Right lobe of liver (tissue), 6 donors: ENCODE measurements around the gene PIGV. TPM values are rescaled to one million over a fixed set of nuclear protein-coding genes. Genes with fewer than 3 reads are reported as not detected.
"Not testable (repeated sequence)": the region's sequence is repeated elsewhere in the genome, so short reads cannot be mapped to it uniquely, and the experiment has no call there.

Source experiments
- ATAC-seq, 4 donors: fragments of 200-7000 bp; cut with Tn5 transposase; one replicate each; pipeline ENCODE4 v1.9.1; 2020; ENCODE audit warnings: mild to moderate bottlenecking in 4 of 4, moderate library complexity in 4 of 4
- DNase-seq, 3 donors: peaks; one replicate each; pipeline ENCODE4 v3.0.0-alpha.2; 2020
- H3K27ac ChIP-seq, 3 donors: fragments of 200-600 bp; one replicate each; pipeline ENCODE4 v1.8.0; 2022
- H3K27me3 ChIP-seq, 2 donors: fragments of 200-600 bp; one replicate each; pipeline ENCODE4 v1.8.0; 2022
- H3K36me3 ChIP-seq, 4 donors: fragments of 200-600 bp; sonication (generic) in 1 of 4; one replicate each; pipeline versions ENCODE4 v1.5.1 to v1.8.0; 2017 to 2022; ENCODE audit warnings: control low read depth in 1 of 4
- H3K4me1 ChIP-seq, 4 donors: fragments of 200-600 bp; sonication (generic) in 1 of 4; one replicate each; pipeline versions ENCODE4 v1.5.1 to v1.8.0; 2017 to 2022; ENCODE audit warnings: control low read depth in 1 of 4
- H3K4me3 ChIP-seq, 3 donors: fragments of 200-600 bp; one replicate each; pipeline ENCODE4 v1.8.0; 2022
- H3K9me3 ChIP-seq, 4 donors: fragments of 200-600 bp; sonication (generic) in 1 of 4; one replicate each; pipeline versions ENCODE4 v1.5.1 to v1.8.0; 2017 to 2022; ENCODE audit warnings: control low read depth in 1 of 4
- CTCF ChIP-seq, 4 donors: fragments of 200-600 bp in 3 of 4; fragments of 450-650 bp in 1 of 4; IDR thresholded peaks; one replicate each; pipeline versions ENCODE4 v1.5.1 to v1.8.0; 2016 to 2022; ENCODE audit warnings: antibody characterized with exemption in 4 of 4, mild to moderate bottlenecking in 2 of 4
- POLR2A ChIP-seq: fragments of 450-650 bp; IDR thresholded peaks from one replicate; pipeline ENCODE4 v1.6.1; 2017; ENCODE audit warnings: antibody characterized with exemption, mild to moderate bottlenecking
- WGBS: methylation state at CpG from one replicate; pipeline ENCODE4 v1.1.6; 2018; ENCODE audit warnings: low coverage, low lambda C conversion rate; ENCODE audit not compliant: insufficient coverage; ENCODE audit errors: missing lambda C conversion rate; 5-methylcytosine and 5-hydroxymethylcytosine counted together
- intact Hi-C, 2 donors: fragments of 100-400 bp; cut with DNase I; formaldehyde crosslinking; loops; one replicate each; pipeline versions ENCODE4 v1.11.2 to v1.14.1; 2022
- total RNA-seq, 6 experiments: library from RNA; depleted of rRNA in 2 of 6; stranded (reverse); fragments of >200 nt in 2 of 6; fragmentation: NEBNext Ultra II Directional in 3 of 6; extraction: Animal tissue kit (Norgen Biotek cat#: 25700) in 3 of 6; gene quantifications; one replicate each; pipeline versions ENCODE4 v1.1.0 to v1.2.4, GENCODE V29; 2016 to 2023
- donor health status: DM: no; HTN: yes; CAD: no.
- donor health status: DM: no; HTN: no; CAD: no.
- donor health status: DM: no; HTN: no; CAD: no.
- donor health status: DM: no; HTN: yes; CAD: no.
- donor health status: DM: no; HTN: yes; CAD: no.

The PIGV gene
- total RNA-seq, 6 experiments from 2014 or later: 13.2 to 27.8 (median 19.2) TPM

DNA sequence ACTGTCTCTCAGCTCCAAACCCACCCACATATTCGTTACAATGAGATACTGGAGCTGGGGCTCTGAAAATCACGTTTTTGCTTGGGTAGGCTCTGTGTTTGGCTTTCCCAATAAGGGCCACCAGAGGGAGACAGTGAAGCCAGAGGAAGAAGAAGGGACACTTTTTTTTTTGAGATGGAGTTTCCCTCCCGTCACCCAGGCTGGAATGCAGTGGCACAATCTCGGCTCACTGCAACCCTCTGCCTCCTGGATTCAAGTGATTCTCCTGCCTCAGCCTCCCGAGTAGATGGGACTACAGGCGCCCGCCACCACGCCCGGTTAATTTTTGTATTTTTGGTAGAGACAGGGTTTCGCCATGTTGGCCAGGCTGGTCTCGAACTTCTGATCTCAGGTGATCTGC lies 22.4 kb downstream of the PIGV start:
- DNase-seq: peak in 1 of 3 donors; percentile 41
- intact Hi-C loops: loop anchor here (10.0 kb wide), 1 partner anchor 65 kb away; no protein-coding TSS in a partner anchor
- 0% methylated on average over 3 of the region's 11 CpGs for WGBS

GRCh38 chr1:26811057-26811456 lies 23.3 kb downstream of the PIGV start:
- no peak overlapping the region for H3K4me3 ChIP-seq
- H3K4me1 ChIP-seq: peaks cover 0 to 33% (median 9%) of the 10 kb centered on the region in 4 donors
- WGBS: 70% methylated on average over 4 of the region's 4 CpGs
- ATAC-seq: no peak
- H3K9me3 ChIP-seq: no peaks in the 10 kb centered on the region
- intact Hi-C loops: loop anchor here (10.0 kb wide), 1 partner anchor 64 kb away; no protein-coding TSS in a partner anchor
- H3K36me3 ChIP-seq: no peaks in the 10 kb centered on the region
- DNase-seq: no peak
- H3K27ac ChIP-seq: no peak overlapping the region
- TF ChIP-seq CTCF (IDR thresholded peaks at IDR 0.05) (no peak), POLR2A (no peak)
- no peaks in the 10 kb centered on the region for H3K27me3 ChIP-seq

More for the DNA sequence above, 22.4 kb downstream of the PIGV start:
- H3K36me3 ChIP-seq, H3K9me3 ChIP-seq, H3K4me3 ChIP-seq, H3K27me3 ChIP-seq: not testable (repeated sequence)
- H3K4me1 ChIP-seq: peaks cover 0 to 33% (median 9%) of the 10 kb centered on the region in 4 donors
- peak; percentile 72 to 81 (median 78) for ATAC-seq
- peak; percentile 63 to 77 (median 66) for TF ChIP-seq CTCF (IDR thresholded peaks at IDR 0.05)
- peak overlapping the region in 2 of 3 donors; percentile 77 to 78 for H3K27ac ChIP-seq

DNA sequence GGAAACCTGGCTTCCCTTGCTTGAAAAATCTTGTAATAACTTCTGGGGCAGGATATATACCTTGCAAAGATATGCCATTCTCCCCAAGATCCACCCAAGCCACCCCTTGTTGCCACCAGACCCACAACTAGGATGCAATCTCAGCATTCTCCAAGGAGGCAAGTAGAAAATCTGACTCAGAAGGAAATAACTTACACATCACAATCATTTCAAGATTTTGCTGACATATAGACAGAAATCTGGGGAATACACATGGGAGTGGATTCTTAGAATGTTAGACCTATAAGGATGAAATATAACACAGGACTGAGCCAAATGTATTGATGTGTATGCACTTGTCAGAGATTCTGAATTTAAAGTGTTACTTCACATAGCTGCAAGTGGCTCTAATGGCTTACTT lies 24.0 kb downstream of the PIGV start:
- DNase-seq (no peak), ATAC-seq (no peak)
- Histone ChIP-seq H3K4me3 (no peak overlapping the region), H3K4me1 (peaks cover 0 to 33% (median 9%) of the 10 kb centered on the region in 4 donors), H3K36me3 (no peaks in the 10 kb centered on the region), H3K27ac (no peak overlapping the region), H3K27me3 (no peaks in the 10 kb centered on the region), H3K9me3 (no peaks in the 10 kb centered on the region)
- TF ChIP-seq CTCF (IDR thresholded peaks at IDR 0.05): no peak
- no peak for TF ChIP-seq POLR2A
- intact Hi-C loops: loop anchor here (10.0 kb wide), 1 partner anchor 63 kb away; no protein-coding TSS in a partner anchor

GRCh38 chr1:26814377-26814776 lies 26.6 kb downstream of the PIGV start:
- Histone ChIP-seq H3K9me3 (no peaks in the 10 kb centered on the region), H3K27ac (no peak overlapping the region), H3K4me3 (no peak overlapping the region), H3K36me3 (no peaks in the 10 kb centered on the region), H3K4me1 (peaks cover 0 to 26% (median 3%) of the 10 kb centered on the region in 4 donors), H3K27me3 (no peaks in the 10 kb centered on the region)
- TF ChIP-seq CTCF (IDR thresholded peaks at IDR 0.05) (no peak), POLR2A (no peak)
- DNase-seq (no peak), ATAC-seq (no peak)
- intact Hi-C loops: loop anchor here (10.0 kb wide), 1 partner anchor 60 kb away; no protein-coding TSS in a partner anchor
- 100% methylated on average over 1 of the region's 2 CpGs for WGBS

DNA sequence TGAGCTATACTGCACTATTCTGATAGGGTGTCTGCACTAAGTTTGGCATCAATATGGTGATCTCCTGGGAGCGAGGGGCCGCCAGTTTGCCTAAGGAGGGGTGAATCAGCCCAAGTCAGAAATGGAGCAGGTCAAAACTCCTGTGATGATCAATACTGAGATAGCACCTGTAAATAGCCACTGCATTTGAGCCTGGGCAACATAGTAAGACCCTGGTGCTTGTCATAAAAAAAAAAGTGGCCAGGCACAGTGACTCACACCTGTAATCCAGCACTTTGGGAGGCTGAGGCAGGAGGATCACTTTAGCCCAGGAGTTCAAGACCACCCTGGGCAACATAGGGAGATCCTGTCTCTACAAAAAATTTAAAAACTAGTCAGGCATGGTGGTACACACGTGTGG lies 27.1 kb downstream of the PIGV start:
- DNase-seq: no peak
- Histone ChIP-seq H3K4me3 (no peak overlapping the region), H3K36me3 (no peaks in the 10 kb centered on the region), H3K27me3 (no peaks in the 10 kb centered on the region), H3K27ac (no peak overlapping the region), H3K4me1 (peaks cover 0 to 22% (median 2%) of the 10 kb centered on the region in 4 donors), H3K9me3 (no peaks in the 10 kb centered on the region)
- whole genome bisulfite sequencing: 82% methylated on average over 1 of the region's 3 CpGs
- ATAC-seq: no peak
- intact Hi-C loops: loop anchor here (10.0 kb wide), 1 partner anchor 60 kb away; no protein-coding TSS in a partner anchor
- TF ChIP-seq CTCF (IDR thresholded peaks at IDR 0.05) (no peak), POLR2A (no peak)
